Karpas-422 (cell line): Measurements from ENCODE around the gene WASHC3. TPM values are rescaled to one million over a fixed set of nuclear protein-coding genes. Genes with fewer than 3 reads are reported as not detected.
"Not testable (repeated sequence)": the region's sequence is repeated elsewhere in the genome, so short reads cannot be mapped to it uniquely, and the experiment has no call there.

Source experiments
- DNase-seq: peaks from one replicate; pipeline ENCODE4 v3.0.0-alpha.2; 2015
- H2AFZ ChIP-seq: fragments of 200-600 bp; sonication (generic); 2 replicates; pipeline ENCODE4 v1.6.1; 2014; ENCODE audit warnings: antibody characterized with exemption, low read length, mixed read lengths
- H3K27ac ChIP-seq: fragments of 200-600 bp; sonication (generic); 2 replicates; pipeline ENCODE4 v1.5.1; 2014; ENCODE audit warnings: mild to moderate bottlenecking, low read length, moderate library complexity
- H3K27me3 ChIP-seq: fragments of 200-600 bp; sonication (generic); 2 replicates; pipeline ENCODE4 v1.6.1; 2014; ENCODE audit warnings: low read length, mixed read lengths
- H3K36me3 ChIP-seq: fragments of 200-600 bp; sonication (generic); 2 replicates; pipeline ENCODE4 v1.6.1; 2014; ENCODE audit warnings: low read length, mixed read lengths; ENCODE audit not compliant: insufficient read depth
- H3K4me1 ChIP-seq: fragments of 200-600 bp; sonication (generic); 2 replicates; pipeline ENCODE4 v1.6.1; 2014; ENCODE audit warnings: mild to moderate bottlenecking, low read length, mixed read lengths
- H3K4me2 ChIP-seq: fragments of 200-600 bp; sonication (generic); 2 replicates; pipeline ENCODE4 v1.6.1; 2014; ENCODE audit warnings: low read length, low read depth, mild to moderate bottlenecking; ENCODE audit not compliant: poor library complexity, severe bottlenecking
- H3K4me3 ChIP-seq: fragments of 200-600 bp; sonication (generic); 2 replicates; pipeline ENCODE4 v1.5.1; 2014; ENCODE audit warnings: mild to moderate bottlenecking, antibody characterized with exemption, low read length, mixed read lengths
- H3K79me2 ChIP-seq: fragments of 200-600 bp; sonication (generic); 2 replicates; pipeline ENCODE4 v1.6.1; 2014; ENCODE audit warnings: mild to moderate bottlenecking, low read length, mixed read lengths
- H3K9ac ChIP-seq: fragments of 200-600 bp; sonication (generic); 2 replicates; pipeline ENCODE4 v1.6.0; 2014; ENCODE audit warnings: low read length
- H3K9me2 ChIP-seq: fragments of 200-600 bp; sonication (generic), shearing (Covaris generic); replicated peaks from 2 replicates; pipeline ENCODE4 v1.6.0; 2014; ENCODE audit warnings: mild to moderate bottlenecking, low read length, moderate library complexity; ENCODE audit not compliant: insufficient read depth
- H3K9me3 ChIP-seq: fragments of 300-700, 200-600 bp; sonication (generic); 2 replicates; pipeline ENCODE4 v1.6.1; 2014; ENCODE audit warnings: low read length, mixed read lengths
- H4K20me1 ChIP-seq: fragments of 200-600 bp; sonication (generic); 2 replicates; pipeline ENCODE4 v1.6.1; 2014; ENCODE audit warnings: mild to moderate bottlenecking, antibody characterized with exemption, low read length, low read depth; ENCODE audit not compliant: insufficient read depth
- total RNA-seq: library from RNA; depleted of rRNA; stranded (reverse); fragments of >200 nt; shearing (Covaris generic); gene quantifications from 2 replicates; pipeline ENCODE4 v1.2.3, GENCODE V29; 2014; ENCODE audit warnings: low replicate concordance; rRNA removed

The WASHC3 gene
- 70.5 and 75.1 TPM in 2 replicates for total RNA-seq

- peak within 1 kb of the TSS; percentile 85 for H3K4me2 ChIP-seq
- DNase-seq: peak; percentile 98
- H3K27me3 ChIP-seq: no peaks in the 10 kb centered on the region
- no peaks in the 10 kb centered on the region for H3K9me3 ChIP-seq
- H3K79me2 ChIP-seq: peaks cover 12% of the 10 kb centered on the region; the same call in 1 of the 2 replicates
- no peaks in the 10 kb centered on the region for H4K20me1 ChIP-seq
- H3K4me3 ChIP-seq: peak within 1 kb of the TSS; percentile 88
- 0 out of 2 replicates have a peak within 1 kb of the TSS, but pooled peaks have one; percentile 12 for H3K27ac ChIP-seq
- peak within 1 kb of the TSS; percentile 79 for H2AFZ ChIP-seq
- peaks cover 10% of the 10 kb centered on the region; the same call in 1 of the 2 replicates for H3K4me1 ChIP-seq
- no peaks in the 10 kb centered on the region for H3K9me2 ChIP-seq
- peaks cover 23% of the 10 kb centered on the region for H3K36me3 ChIP-seq
- H3K9ac ChIP-seq: peak within 1 kb of the TSS; percentile 89
Measured at GRCh38 chr12:102061560-102062418, at the start of gene WASHC3. TSS of gene WASHC3 (minus strand) at chr12:102061991. CDS start at chr12:102061962, 29 bp downstream.

- Histone ChIP-seq H3K27ac (no peak overlapping the region), H3K4me2 (no peak overlapping the region), H3K27me3 (no peaks in the 10 kb centered on the region), H3K36me3 (peaks cover 94% of the 10 kb centered on the region), H3K9ac (no peak overlapping the region), H3K4me3 (no peak overlapping the region), H2AFZ (no peak overlapping the region), H3K79me2 (peaks cover 48% of the 10 kb centered on the region), H3K9me2 (no peaks in the 10 kb centered on the region), H3K4me1 (no peaks in the 10 kb centered on the region), H4K20me1 (no peaks in the 10 kb centered on the region), H3K9me3 (peaks cover 10% of the 10 kb centered on the region)
- no peak for DNase-seq
Measured at GRCh38 chr12:102110782-102111181, 49.0 kb upstream of the WASHC3 start.

- Histone ChIP-seq H3K9me2 (no peaks in the 10 kb centered on the region), H3K27me3 (no peaks in the 10 kb centered on the region), H3K4me2 (no peak overlapping the region), H3K4me3 (no peak overlapping the region), H3K4me1 (no peaks in the 10 kb centered on the region), H3K79me2 (peaks cover 53% of the 10 kb centered on the region), H3K36me3 (peaks cover 99% of the 10 kb centered on the region), H2AFZ (no peak overlapping the region), H3K9me3 (peaks cover 10% of the 10 kb centered on the region), H3K9ac (no peak overlapping the region), H3K27ac (no peak overlapping the region), H4K20me1 (no peaks in the 10 kb centered on the region)
- no peak for DNase-seq
Measured at GRCh38 chr12:102107970-102108369, 46.2 kb upstream of the WASHC3 start.

- Histone ChIP-seq H2AFZ (no peak overlapping the region), H3K79me2 (peaks cover 48% of the 10 kb centered on the region), H3K4me3 (no peak overlapping the region), H3K27me3 (no peaks in the 10 kb centered on the region), H3K27ac (no peak overlapping the region), H4K20me1 (no peaks in the 10 kb centered on the region), H3K9ac (no peak overlapping the region), H3K9me3 (peaks cover 10% of the 10 kb centered on the region), H3K4me2 (no peak overlapping the region), H3K36me3 (peaks cover 88% of the 10 kb centered on the region), H3K4me1 (no peaks in the 10 kb centered on the region), H3K9me2 (no peaks in the 10 kb centered on the region)
- no peak for DNase-seq
Measured at GRCh38 chr12:102106905-102107304, 45.1 kb upstream of the WASHC3 start.

- Histone ChIP-seq H3K9me2 (no peaks in the 10 kb centered on the region), H3K4me2 (no peak overlapping the region), H4K20me1 (no peaks in the 10 kb centered on the region), H3K4me3 (no peak overlapping the region), H3K9ac (no peak overlapping the region), H3K4me1 (no peaks in the 10 kb centered on the region), H3K9me3 (peaks cover 3% of the 10 kb centered on the region; the same call in 1 of the 2 replicates), H3K36me3 (peaks cover 74% of the 10 kb centered on the region), H3K79me2 (peaks cover 48% of the 10 kb centered on the region), H3K27ac (no peak overlapping the region), H3K27me3 (no peaks in the 10 kb centered on the region), H2AFZ (no peak overlapping the region)
- DNase-seq: no peak
Measured at GRCh38 chr12:102096855-102097254, 35.1 kb upstream of the WASHC3 start.

- H3K9ac ChIP-seq: no peak overlapping the region
- no peaks in the 10 kb centered on the region for H4K20me1 ChIP-seq
- H3K9me3 ChIP-seq: peaks cover 3% of the 10 kb centered on the region; the same call in 1 of the 2 replicates
- H3K9me2 ChIP-seq: no peaks in the 10 kb centered on the region
- no peaks in the 10 kb centered on the region for H3K4me1 ChIP-seq
- peaks cover 83% of the 10 kb centered on the region for H3K36me3 ChIP-seq
- peak; percentile 69 for DNase-seq
- H3K27me3 ChIP-seq: no peaks in the 10 kb centered on the region
- H3K4me2 ChIP-seq: no peak overlapping the region
- H3K27ac ChIP-seq: no peak overlapping the region
- no peak overlapping the region for H2AFZ ChIP-seq
- H3K4me3 ChIP-seq: no peak overlapping the region
- H3K79me2 ChIP-seq: peaks cover 50% of the 10 kb centered on the region
Measured at GRCh38 chr12:102095677-102096263, 34.0 kb upstream of the WASHC3 start.

- no peak overlapping the region for H2AFZ ChIP-seq
- H3K4me1 ChIP-seq: no peaks in the 10 kb centered on the region
- no peak overlapping the region for H3K9ac ChIP-seq
- no peak overlapping the region for H3K4me2 ChIP-seq
- H3K79me2 ChIP-seq: peaks cover 57% of the 10 kb centered on the region
- peaks cover 77% of the 10 kb centered on the region for H3K36me3 ChIP-seq
- no peaks in the 10 kb centered on the region for H4K20me1 ChIP-seq
- no peaks in the 10 kb centered on the region for H3K27me3 ChIP-seq
- no peak overlapping the region for H3K27ac ChIP-seq
- H3K9me3 ChIP-seq: peaks cover 7% of the 10 kb centered on the region
- H3K4me3 ChIP-seq: no peak overlapping the region
- no peaks in the 10 kb centered on the region for H3K9me2 ChIP-seq
- no peak for DNase-seq
Measured at GRCh38 chr12:102093319-102093718, 31.5 kb upstream of the WASHC3 start.

GRCh38 chr12:102089228-102089835 is 27.5 kb upstream of the WASHC3 start:
- H3K4me2 ChIP-seq, H3K4me1 ChIP-seq, H3K9me3 ChIP-seq, H3K27ac ChIP-seq, H3K27me3 ChIP-seq, H2AFZ ChIP-seq, H3K4me3 ChIP-seq, H3K9me2 ChIP-seq, H4K20me1 ChIP-seq, DNase-seq, H3K9ac ChIP-seq: not testable (repeated sequence)
- Histone ChIP-seq H3K36me3 (peaks cover 56% of the 10 kb centered on the region), H3K79me2 (peaks cover 32% of the 10 kb centered on the region)
